HepG2 (cell line): ENCODE measurements around the gene NOX3. TPM values are rescaled to one million over a fixed set of nuclear protein-coding genes. Genes with fewer than 3 reads are reported as not detected.

Experiments
- AKAP8 ChIP-seq: sonication (generic); formaldehyde crosslinking; IDR thresholded peaks from 2 replicates; pipeline ENCODE4 v1.5.1; 2020; ENCODE audit warnings: mild to moderate bottlenecking, missing genetic modification reagents
- ATF7 ChIP-seq, 2 experiments: fragments of 450-650 bp in 1 of 2; sonication (generic) in 1 of 2; formaldehyde crosslinking in 1 of 2; IDR thresholded peaks; 2 replicates each; pipeline versions ENCODE4 v1.4.0 to v1.6.1; 2016 to 2020; ENCODE audit warnings: antibody characterized with exemption in 1 of 2, mild to moderate bottlenecking in 1 of 2, missing genetic modification reagents in 1 of 2
- BCL3 ChIP-seq: sonication (generic); formaldehyde crosslinking; IDR thresholded peaks from 2 replicates; pipeline ENCODE4 v1.5.1; 2020; ENCODE audit warnings: mild to moderate bottlenecking, missing genetic modification reagents, moderate library complexity
- DMAP1 ChIP-seq: IDR thresholded peaks from 2 replicates; pipeline ENCODE4 v1.6.1; 2016
- EED ChIP-seq: sonication (generic); formaldehyde crosslinking; IDR thresholded peaks from 2 replicates; pipeline ENCODE4 v1.5.0; 2020; ENCODE audit warnings: mild to moderate bottlenecking, missing genetic modification reagents
- ETV6 ChIP-seq: sonication (generic); formaldehyde crosslinking; conservative IDR thresholded peaks from 2 replicates; pipeline ENCODE4 v1.4.0; 2020; ENCODE audit warnings: missing genetic modification reagents
- HOXA9 ChIP-seq: sonication (generic); formaldehyde crosslinking; IDR thresholded peaks from 2 replicates; pipeline ENCODE4 v1.8.1; 2022; ENCODE audit warnings: missing genetic modification reagents, mild to moderate bottlenecking, moderate library complexity, borderline replicate concordance
- IKZF1 ChIP-seq: fragments of 450-650 bp; IDR thresholded peaks from 2 replicates; pipeline ENCODE4 v1.7.1; 2016
- IKZF4 ChIP-seq: sonication (generic); formaldehyde crosslinking; IDR thresholded peaks from 2 replicates; pipeline ENCODE4 v1.5.1; 2020; ENCODE audit warnings: borderline replicate concordance, mild to moderate bottlenecking, low read depth, missing genetic modification reagents; ENCODE audit errors: not compliant biosample characterization
- JDP2 ChIP-seq: sonication (generic); formaldehyde crosslinking; IDR thresholded peaks from 2 replicates; pipeline ENCODE4 v1.8.1; 2022; ENCODE audit warnings: missing genetic modification reagents, borderline replicate concordance
- KAT8 ChIP-seq: IDR thresholded peaks from 2 replicates; pipeline ENCODE4 v1.6.1; 2016; ENCODE audit warnings: missing genetic modification reagents, missing compliant biosample characterization
- KDM1A ChIP-seq: IDR thresholded peaks from 2 replicates; pipeline ENCODE4 v1.6.1; 2016; ENCODE audit warnings: missing compliant biosample characterization
- MYC ChIP-seq: sonication (generic); formaldehyde crosslinking; IDR thresholded peaks from 2 replicates; pipeline ENCODE4 v1.9.0; 2021; ENCODE audit warnings: missing genetic modification reagents, borderline replicate concordance
- POLR2A ChIP-seq, 2 experiments: IDR thresholded peaks; 2 replicates each; pipeline ENCODE4 v1.6.1; 2011; ENCODE audit warnings: low read depth in 2 of 2, low read length in 2 of 2, mild to moderate bottlenecking in 1 of 2, moderate library complexity in 1 of 2; ENCODE audit not compliant: insufficient read depth in 1 of 2
- POLR2AphosphoS2 ChIP-seq: IDR thresholded peaks from 2 replicates; pipeline ENCODE4 v1.6.1; 2011; ENCODE audit warnings: low read depth, low read length, improper control_type of control experiment
- TBP ChIP-seq: sonication (generic); formaldehyde crosslinking; IDR thresholded peaks from 2 replicates; pipeline ENCODE4 v1.5.0; 2020; ENCODE audit warnings: missing genetic modification reagents
- ZFX ChIP-seq: sonication (generic); formaldehyde crosslinking; IDR thresholded peaks from 2 replicates; pipeline ENCODE4 v1.4.0; 2020; ENCODE audit warnings: mild to moderate bottlenecking, low read depth, missing genetic modification reagents, moderate library complexity
- ZFY ChIP-seq: sonication (generic); formaldehyde crosslinking; IDR thresholded peaks from 2 replicates; pipeline ENCODE4 v1.4.0; 2020; ENCODE audit warnings: missing genetic modification reagents
- ZNF225 ChIP-seq: sonication (generic); formaldehyde crosslinking; IDR thresholded peaks from 2 replicates; pipeline ENCODE4 v1.4.0; 2020; ENCODE audit warnings: mild to moderate bottlenecking, missing genetic modification reagents
- ZNF251 ChIP-seq: sonication (generic); formaldehyde crosslinking; IDR thresholded peaks from 2 replicates; pipeline ENCODE4 v1.9.0; 2021; ENCODE audit warnings: mild to moderate bottlenecking, missing genetic modification reagents
- ZNF317 ChIP-seq: sonication (generic); formaldehyde crosslinking; IDR thresholded peaks from 2 replicates; pipeline ENCODE4 v1.5.0; 2020; ENCODE audit warnings: mild to moderate bottlenecking, missing genetic modification reagents
- ZNF451 ChIP-seq: sonication (generic); formaldehyde crosslinking; IDR thresholded peaks from 2 replicates; pipeline ENCODE4 v1.5.0; 2020; ENCODE audit warnings: mild to moderate bottlenecking, missing genetic modification reagents
- ZNF484 ChIP-seq: sonication (generic); formaldehyde crosslinking; IDR thresholded peaks from 2 replicates; pipeline ENCODE4 v1.5.1; 2020; ENCODE audit warnings: mild to moderate bottlenecking, low read depth, missing genetic modification reagents, borderline replicate concordance
- ZNF546 ChIP-seq: sonication (generic); formaldehyde crosslinking; conservative IDR thresholded peaks from 2 replicates; pipeline ENCODE4 v1.8.1; 2023; ENCODE audit warnings: mild to moderate bottlenecking, missing genetic modification reagents
- ZNF558 ChIP-seq: sonication (generic); formaldehyde crosslinking; IDR thresholded peaks from 2 replicates; pipeline ENCODE4 v1.9.0; 2022; ENCODE audit warnings: mild to moderate bottlenecking, missing genetic modification reagents, borderline replicate concordance
- ZNF616 ChIP-seq: sonication (generic); formaldehyde crosslinking; IDR thresholded peaks from 2 replicates; pipeline ENCODE4 v1.5.0; 2020; ENCODE audit warnings: low read depth, mild to moderate bottlenecking, missing genetic modification reagents
- ZNF629 ChIP-seq: sonication (generic); formaldehyde crosslinking; conservative IDR thresholded peaks from 2 replicates; pipeline ENCODE4 v1.5.0; 2020; ENCODE audit warnings: missing genetic modification reagents
- ZNF7 ChIP-seq: IDR thresholded peaks from 2 replicates; pipeline ENCODE4 v1.6.1; 2016; ENCODE audit warnings: missing biosample characterization, missing genetic modification reagents
- ZNF816 ChIP-seq: sonication (generic); formaldehyde crosslinking; IDR thresholded peaks from 2 replicates; pipeline ENCODE4 v1.8.0; 2022; ENCODE audit warnings: missing genetic modification reagents, mild to moderate bottlenecking, borderline replicate concordance
- polyA plus RNA-seq, 8 experiments: library from polyadenylated mRNA; depleted of rRNA in 3 of 8; stranded (reverse) in 7 of 8; unstranded in 1 of 8; fragments of >200 nt; fragmentation: Illumina TruSeq in 4 of 8; extraction: Trizol in 4 of 8; gene quantifications; 2 replicates each; pipeline versions ENCODE4 v1.2.1 to v1.2.3, GENCODE V29; 2011 to 2016; ENCODE audit warnings: low read depth in 4 of 8, missing spikeins in 1 of 8, mixed read lengths in 1 of 8; ENCODE audit not compliant: insufficient read depth in 1 of 8
- total RNA-seq, 5 experiments: library from RNA; depleted of rRNA; stranded (reverse); fragments of >200 nt; fragmentation: Illumina TruSeq; extraction: Trizol; gene quantifications; 2 replicates each; pipeline ENCODE4 v1.2.3, GENCODE V29; 2016; ENCODE audit warnings: low read depth in 1 of 5
- TF ChIP-seq, protein P1 (sequence below): sonication (generic); formaldehyde crosslinking; IDR thresholded peaks from 2 replicates; pipeline ENCODE4 v1.8.0; 2023; ENCODE audit warnings: mild to moderate bottlenecking, missing genetic modification reagents
- TF ChIP-seq, protein P2 (sequence below): sonication (generic); formaldehyde crosslinking; IDR thresholded peaks from 2 replicates; pipeline ENCODE4 v1.5.0; 2020; ENCODE audit warnings: missing genetic modification reagents

The NOX3 gene
- total and polyA plus RNA-seq, 2 of the 13 experiments (the other 11 are each of a cell fraction or from before 2014, with no cell fraction given), result 0.09 to 0.18 TPM

- TF ChIP-seq MYC (CRISPR knock-in tag), result no peak
- no peak for TF ChIP-seq JDP2 (CRISPR knock-in tag)
- TF ChIP-seq ZNF546, result no peak
- TF ChIP-seq ZNF7, result no peak
- TF ChIP-seq ZNF225, result no peak
- 0 out of 2 replicates have a peak, but pooled peaks have one; percentile 56 for TF ChIP-seq ETV6 (CRISPR knock-in tag)
- no peak for TF ChIP-seq IKZF1
- TF ChIP-seq POLR2AphosphoS2, result no peak
- no peak for TF ChIP-seq HOXA9 (CRISPR knock-in tag)
- TF ChIP-seq ZFX, result no peak
- peak in 1 of 2 experiments; percentile 59; a peak in 2 of 4 replicates for TF ChIP-seq POLR2A (IDR thresholded peaks at IDR 0.05; ENCODE audit: insufficient read depth in 1 of 2, low read depth in 2 of 2, low read length in 2 of 2)
- peak; percentile 65; the same call in 1 of the 2 replicates for TF ChIP-seq ZNF317 (CRISPR knock-in tag)
- TF ChIP-seq EED, result no peak
- peak; percentile 70 for TF ChIP-seq ATF7 (IDR thresholded peaks at IDR 0.05)
- no peak; the same call in 1 of the 2 replicates for TF ChIP-seq ATF7 (CRISPR knock-in tag; IDR thresholded peaks at IDR 0.05)
- TF ChIP-seq ZNF558 (CRISPR knock-in tag), result no peak
- TF ChIP-seq KDM1A, result peak; percentile 70; the same call in 1 of the 2 replicates
- peak; percentile 38; the same call in 1 of the 2 replicates for TF ChIP-seq ZNF629
- TF ChIP-seq, protein P1, sequence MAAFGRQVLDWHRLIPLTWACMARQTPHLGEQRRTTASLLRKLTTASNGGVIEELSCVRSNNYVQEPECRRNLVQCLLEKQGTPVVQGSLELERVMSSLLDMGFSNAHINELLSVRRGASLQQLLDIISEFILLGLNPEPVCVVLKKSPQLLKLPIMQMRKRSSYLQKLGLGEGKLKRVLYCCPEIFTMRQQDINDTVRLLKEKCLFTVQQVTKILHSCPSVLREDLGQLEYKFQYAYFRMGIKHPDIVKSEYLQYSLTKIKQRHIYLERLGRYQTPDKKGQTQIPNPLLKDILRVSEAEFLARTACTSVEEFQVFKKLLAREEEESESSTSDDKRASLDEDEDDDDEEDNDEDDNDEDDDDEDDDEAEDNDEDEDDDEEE, result no peak
- TF ChIP-seq BCL3, result no peak
- no peak for TF ChIP-seq ZNF616 (CRISPR knock-in tag)
- no peak for TF ChIP-seq ZNF251 (CRISPR knock-in tag)
- no peak for TF ChIP-seq ZNF816 (CRISPR knock-in tag)
- peak; percentile 80; the same call in 1 of the 2 replicates for TF ChIP-seq KAT8 (CRISPR knock-in tag)
- TF ChIP-seq IKZF4 (CRISPR knock-in tag), result no peak
- peak; percentile 44; the same call in 1 of the 2 replicates for TF ChIP-seq DMAP1
- TF ChIP-seq ZNF484 (CRISPR knock-in tag), result no peak
- no peak for TF ChIP-seq AKAP8
- no peak for TF ChIP-seq ZNF451 (CRISPR knock-in tag)
- TF ChIP-seq, protein P2, sequence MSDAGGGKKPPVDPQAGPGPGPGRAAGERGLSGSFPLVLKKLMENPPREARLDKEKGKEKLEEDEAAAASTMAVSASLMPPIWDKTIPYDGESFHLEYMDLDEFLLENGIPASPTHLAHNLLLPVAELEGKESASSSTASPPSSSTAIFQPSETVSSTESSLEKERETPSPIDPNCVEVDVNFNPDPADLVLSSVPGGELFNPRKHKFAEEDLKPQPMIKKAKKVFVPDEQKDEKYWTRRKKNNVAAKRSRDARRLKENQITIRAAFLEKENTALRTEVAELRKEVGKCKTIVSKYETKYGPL, result no peak; the same call in 1 of the 2 replicates
- TF ChIP-seq TBP, result no peak
- no peak for TF ChIP-seq ZFY (CRISPR knock-in tag)
Measured at GRCh38 chr6:155444120-155444917, 11.3 kb downstream of the NOX3 start (continued).
